Inflammatory macrophage (primary cell): Measurements from ENCODE around the gene DLK2.
"Not testable (repeated sequence)": the region's sequence is repeated elsewhere in the genome, so short reads cannot be mapped to it uniquely, and the experiment has no call there.

Experiments used
- DNase-seq, 2 donors: peaks; one replicate each; pipeline ENCODE4 v3.0.0-alpha.2; 2020 to 2022

Gene DLK2

GRCh38 chr6:43451939-43452338 is 3.4 kb downstream of the DLK2 start:
- no peak for DNase-seq

GRCh38 chr6:43451348-43451747 is 4.0 kb downstream of the DLK2 start:
- DNase-seq, result no peak

GRCh38 chr6:43450699-43451131 is 4.6 kb downstream of the DLK2 start:
- no peak for DNase-seq

- DNase-seq, result no peak
Observed at GRCh38 chr6:43448916-43449315, 6.4 kb downstream of the DLK2 start.

- DNase-seq, result no peak
Observed at GRCh38 chr6:43447604-43448003, 7.7 kb downstream of the DLK2 start.

- DNase-seq, result no peak
Observed at GRCh38 chr6:43445576-43445975, 9.8 kb downstream of the DLK2 start.

- no peak for DNase-seq
Observed at GRCh38 chr6:43444582-43444981, 10.8 kb downstream of the DLK2 start.

GRCh38 chr6:43444036-43444435 is 11.3 kb downstream of the DLK2 start:
- no peak for DNase-seq

GRCh38 chr6:43442935-43443334 is 12.4 kb downstream of the DLK2 start:
- no peak for DNase-seq

GRCh38 chr6:43437700-43438099 is 17.6 kb downstream of the DLK2 start:
- DNase-seq, result no peak

GRCh38 chr6:43436577-43437282 is 18.6 kb downstream of the DLK2 start:
- no peak for DNase-seq

- no peak for DNase-seq
Observed at GRCh38 chr6:43435682-43436437, 19.5 kb downstream of the DLK2 start.

GRCh38 chr6:43434943-43435342 is 20.4 kb downstream of the DLK2 start:
- DNase-seq, result no peak

GRCh38 chr6:43434001-43434840 is 21.1 kb downstream of the DLK2 start:
- DNase-seq, result no peak

GRCh38 chr6:43433148-43433547 is 22.2 kb downstream of the DLK2 start:
- no peak for DNase-seq

GRCh38 chr6:43432009-43432945 is 23.1 kb downstream of the DLK2 start:
- no peak for DNase-seq

GRCh38 chr6:43428874-43429273 is 26.5 kb downstream of the DLK2 start:
- no peak for DNase-seq

- no peak for DNase-seq
Observed at GRCh38 chr6:43428112-43428570, 27.2 kb downstream of the DLK2 start.

- peak; percentile 97 for DNase-seq
Observed at GRCh38 chr6:43427406-43428111, 27.8 kb downstream of the DLK2 start, which contains the start of gene ABCC10. ABCC10 (plus strand) TSS chr6:43427541; CDS start chr6:43427979, 438 bp downstream.

GRCh38 chr6:43426928-43427405 is 28.4 kb downstream of the DLK2 start:
- DNase-seq, result no peak

- not testable (repeated sequence) for DNase-seq
Observed at GRCh38 chr6:43425083-43425482, 30.3 kb downstream of the DLK2 start.
